Activated CD4-positive, alpha-beta memory T cell treated with anti-CD3 and anti-CD28 coated beads for 36 hours (primary cell): ENCODE results near the gene MUCL3. TPM values are rescaled to one million over a fixed set of nuclear protein-coding genes. Genes with fewer than 3 reads are reported as not detected.

ENCODE experiments used
- CTCF ChIA-PET: fragments of 350-600 bp; sonication (Branson Sonifier 250); formaldehyde crosslinking; loops from one replicate; lab custom pipeline; 2021; ENCODE audit warnings: antibody characterized with exemption, inconsistent platforms; lab: Charles Lee
- POLR2A ChIA-PET: fragments of 350-600 bp; sonication (Branson Sonifier 250); formaldehyde crosslinking; loops from one replicate; lab custom pipeline; 2021; ENCODE audit warnings: antibody characterized with exemption; lab: Charles Lee
- DNase-seq: peaks from one replicate; pipeline ENCODE4 v3.0.0-alpha.2; 2020
- H3K27ac Mint-ChIP-seq: one replicate; pipeline ENCODE4 v1.8.0; 2021; ENCODE audit warnings: mixed read lengths
- H3K27me3 Mint-ChIP-seq: one replicate; pipeline ENCODE4 v1.8.0; 2021; ENCODE audit warnings: mixed read lengths
- H3K36me3 Mint-ChIP-seq: one replicate; pipeline ENCODE4 v1.8.0; 2021; ENCODE audit warnings: mixed read lengths
- H3K4me1 Mint-ChIP-seq: one replicate; pipeline ENCODE4 v1.8.0; 2021; ENCODE audit warnings: low read depth, mixed read lengths
- H3K4me3 Mint-ChIP-seq: one replicate; pipeline ENCODE4 v1.8.0; 2021; ENCODE audit warnings: mild to moderate bottlenecking, mixed read lengths
- H3K9me3 Mint-ChIP-seq: one replicate; pipeline ENCODE4 v1.8.0; 2021; ENCODE audit warnings: mixed read lengths
- intact Hi-C: fragments of 100-400 bp; cut with micrococcal nuclease; formaldehyde crosslinking; loops from one replicate; pipeline ENCODE4 v1.15.1; 2023
- total RNA-seq, 2 experiments: library from RNA; stranded (reverse); gene quantifications; one replicate each; pipeline ENCODE4 v1.2.3, GENCODE V29; 2021

MUCL3 gene
- total RNA-seq, 2 experiments from 2014 or later: not detected

DNA sequence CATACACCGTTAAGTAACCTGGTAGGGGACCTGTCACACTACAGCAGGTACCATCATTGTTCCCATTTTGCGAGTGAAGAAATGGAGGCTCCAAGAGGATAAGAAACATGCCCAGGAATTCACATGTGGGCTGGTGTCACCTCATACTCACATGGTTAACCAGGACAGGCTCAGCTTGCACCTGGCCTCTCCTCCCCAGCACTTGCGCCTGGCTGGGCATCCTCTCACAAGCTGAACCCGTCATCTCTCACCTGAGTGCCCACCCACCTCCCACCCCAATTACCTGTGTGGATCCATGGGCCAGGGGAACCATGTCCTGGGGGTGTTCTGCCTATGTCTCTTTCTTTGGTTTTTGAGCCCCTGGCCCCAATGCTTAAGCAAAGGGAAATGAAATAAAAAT lies 10.3 kb upstream of the MUCL3 start:
- CTCF ChIA-PET: interaction anchor here (1.2 to 2.2 kb wide), 2 partner anchors 15 to 149 kb away, joined by 5 to 8 read pairs; no protein-coding TSS in a partner anchor
- Mint-ChIP-seq H3K27me3 (no peaks in the 10 kb centered on the region), H3K9me3 (peaks cover 12% of the 10 kb centered on the region), H3K36me3 (peaks cover 26% of the 10 kb centered on the region), H3K4me3 (no peak overlapping the region), H3K27ac (no peak overlapping the region), H3K4me1 (no peaks in the 10 kb centered on the region)
- DNase-seq: no peak
- POLR2A ChIA-PET: no interaction called here
- intact Hi-C loops: no loop called here

DNA sequence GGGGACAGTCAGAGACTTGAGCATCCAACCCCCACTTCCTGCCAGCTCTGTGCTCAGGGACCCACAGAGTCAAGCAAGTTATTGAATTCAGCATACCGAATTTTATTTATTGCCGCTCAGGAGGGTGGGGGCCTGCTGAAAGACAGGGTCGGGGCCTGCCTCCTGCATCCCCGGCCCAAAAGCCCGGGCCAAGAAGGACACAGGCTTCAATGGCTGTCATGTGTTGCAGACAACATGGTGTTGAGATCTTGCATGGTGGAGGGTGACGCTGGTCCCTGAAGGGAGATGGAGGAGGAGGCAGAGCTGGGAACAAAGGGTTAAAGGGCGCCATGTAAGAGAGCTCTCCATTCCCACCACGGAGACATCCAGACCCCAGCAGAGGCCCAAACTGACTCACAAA lies 9.5 kb upstream of the MUCL3 start:
- CTCF ChIA-PET: no interaction called here

DNA sequence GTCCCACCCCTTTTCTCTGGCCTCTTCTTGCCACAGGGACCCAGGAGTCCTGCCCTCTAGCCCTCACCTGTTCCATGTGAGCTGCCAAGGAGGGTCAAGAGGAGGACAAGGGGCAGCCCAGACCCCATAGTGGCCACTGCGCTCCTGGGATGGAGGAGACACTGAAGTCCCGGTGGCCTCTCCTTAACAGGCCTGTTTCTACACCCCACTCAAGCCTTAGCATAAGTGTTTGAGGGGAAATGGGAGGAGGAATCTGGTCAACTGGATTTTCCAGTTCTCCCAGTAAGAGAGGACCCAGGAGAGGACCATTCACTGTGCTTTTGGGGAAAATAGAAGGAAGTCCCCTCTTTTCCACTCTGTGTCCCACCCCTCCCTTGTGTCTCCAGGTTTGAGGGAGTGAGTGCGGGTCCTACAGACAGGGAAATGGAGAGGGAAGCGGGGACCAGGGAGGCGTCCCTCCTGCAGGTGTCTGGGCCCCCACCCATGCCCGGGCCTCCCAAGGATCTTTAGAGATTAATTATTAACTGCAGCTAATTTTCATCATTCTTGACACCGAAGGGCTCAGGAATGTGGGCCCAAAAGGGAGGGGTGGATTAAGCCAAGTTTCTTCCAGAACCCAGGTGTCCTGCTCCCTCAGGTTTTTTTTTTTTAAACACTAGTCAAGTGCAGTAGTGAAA lies 8.7 kb upstream of the MUCL3 start, which contains the start of gene SFTA2:
SFTA2 (minus strand) TSS at position 202 of the 677 bp plus-strand sequence; CDS start at position 128, 74 bp downstream.
- ChIA-PET POLR2A (no interaction called here), CTCF (no interaction called here)
- Mint-ChIP-seq H3K27ac (no peak within 1 kb of the TSS), H3K36me3 (peaks cover 19% of the 10 kb centered on the region), H3K27me3 (peaks cover 4% of the 10 kb centered on the region), H3K4me3 (no peak within 1 kb of the TSS), H3K9me3 (peaks cover 12% of the 10 kb centered on the region), H3K4me1 (no peaks in the 10 kb centered on the region)
- intact Hi-C loops: no loop called here
- DNase-seq: no peak

More for the DNA sequence above, 9.5 kb upstream of the MUCL3 start:
- Mint-ChIP-seq H3K4me3 (no peak overlapping the region), H3K4me1 (no peaks in the 10 kb centered on the region), H3K36me3 (peaks cover 24% of the 10 kb centered on the region), H3K27me3 (peaks cover 2% of the 10 kb centered on the region), H3K27ac (no peak overlapping the region), H3K9me3 (peaks cover 12% of the 10 kb centered on the region)
- intact Hi-C loops: no loop called here
- POLR2A ChIA-PET: no interaction called here
- DNase-seq: no peak

DNA sequence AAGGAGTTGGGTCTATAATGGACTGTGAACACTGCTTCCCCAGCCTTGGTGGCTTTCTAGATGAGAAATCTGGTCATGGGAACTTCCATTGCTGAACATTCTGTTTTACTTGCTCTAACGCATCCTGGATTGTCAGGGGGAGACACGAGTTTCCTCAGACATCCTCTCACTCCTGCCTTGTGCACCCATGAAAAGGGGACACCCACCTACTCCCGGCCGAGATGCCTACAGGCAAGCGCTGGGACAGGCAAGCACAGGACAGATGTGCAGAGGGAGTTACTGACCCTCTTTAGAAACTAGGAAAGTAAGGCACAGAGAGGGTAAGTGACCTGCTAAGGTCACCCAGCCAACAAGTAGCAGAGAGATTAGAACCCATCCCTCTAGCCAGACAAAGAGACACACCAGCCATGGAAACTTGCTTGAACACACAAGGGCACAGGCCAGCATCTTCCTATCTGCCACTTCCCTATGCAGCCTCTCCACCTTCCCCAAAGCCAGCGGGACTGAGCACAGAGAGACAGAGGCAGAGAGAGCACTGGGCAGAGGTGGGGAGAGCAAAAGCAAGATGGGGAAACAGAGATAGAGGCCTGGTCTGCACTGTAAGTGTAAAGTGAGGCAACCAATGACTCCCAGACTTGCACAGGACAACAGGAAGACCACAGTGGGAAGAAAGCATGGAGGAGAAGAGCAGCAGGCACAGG lies 8.0 kb upstream of the MUCL3 start:
- peaks cover 14% of the 10 kb centered on the region for H3K36me3 Mint-ChIP-seq
- H3K4me3 Mint-ChIP-seq: no peak overlapping the region
- H3K27me3 Mint-ChIP-seq: peaks cover 4% of the 10 kb centered on the region
- ChIA-PET POLR2A (no interaction called here), CTCF (no interaction called here)
- peaks cover 12% of the 10 kb centered on the region for H3K9me3 Mint-ChIP-seq
- no peak overlapping the region for H3K27ac Mint-ChIP-seq
- DNase-seq: no peak
- no peaks in the 10 kb centered on the region for H3K4me1 Mint-ChIP-seq
- intact Hi-C loops: no loop called here

DNA sequence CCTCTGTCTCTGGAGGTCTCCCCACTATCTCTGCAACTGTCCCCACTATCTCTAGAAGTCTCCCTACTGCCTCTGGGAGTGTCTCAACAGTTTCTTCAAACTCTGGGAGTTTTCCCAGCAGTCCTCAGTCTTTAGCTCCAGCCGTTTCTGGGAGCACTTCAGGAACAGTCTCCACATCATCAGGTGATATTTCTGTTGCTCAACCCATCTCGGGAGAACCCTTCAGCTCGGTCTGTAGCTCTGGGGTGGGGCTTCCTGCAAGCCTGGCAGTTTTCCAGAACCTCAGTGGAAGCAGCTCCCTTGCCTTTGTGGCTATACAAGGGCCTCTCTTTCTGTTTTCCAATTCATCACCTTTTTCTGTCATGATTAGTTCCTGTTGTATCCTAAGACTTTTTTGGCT lies 5.8 kb upstream of the MUCL3 start:
- no peak for DNase-seq
- H3K4me1 Mint-ChIP-seq: no peaks in the 10 kb centered on the region
- no peaks in the 10 kb centered on the region for H3K9me3 Mint-ChIP-seq
- H3K36me3 Mint-ChIP-seq: no peaks in the 10 kb centered on the region
- ChIA-PET POLR2A (no interaction called here), CTCF (interaction anchor here (1.1 kb wide), 1 partner anchor 134 kb away, joined by 3 read pairs; no protein-coding TSS in a partner anchor)
- H3K27me3 Mint-ChIP-seq: peaks cover 9% of the 10 kb centered on the region
- intact Hi-C loops: no loop called here
- no peak overlapping the region for H3K27ac Mint-ChIP-seq
- no peak overlapping the region for H3K4me3 Mint-ChIP-seq

DNA sequence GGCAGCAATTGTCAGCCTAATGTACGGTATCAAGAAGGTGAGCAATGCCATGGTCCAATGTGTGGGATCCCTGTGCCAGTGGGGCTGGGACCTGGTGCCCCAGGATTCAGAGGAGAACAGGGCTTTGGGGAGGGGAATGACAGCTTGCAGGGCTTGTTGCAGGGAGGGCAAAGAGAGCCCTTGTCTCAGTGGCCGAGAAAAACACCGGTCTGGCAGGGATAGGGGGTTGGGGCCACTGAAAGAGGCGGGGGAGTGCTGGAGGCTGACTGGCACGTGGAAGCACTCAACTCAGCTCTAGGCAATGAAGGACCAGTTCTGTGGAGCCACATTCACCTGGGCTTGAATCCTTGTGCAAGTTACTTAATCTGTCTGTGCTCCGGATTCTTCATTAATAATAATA lies 3.5 kb upstream of the MUCL3 start:
- Mint-ChIP-seq H3K4me1 (no peaks in the 10 kb centered on the region), H3K36me3 (no peaks in the 10 kb centered on the region), H3K27me3 (peaks cover 14% of the 10 kb centered on the region), H3K4me3 (no peak overlapping the region), H3K27ac (no peak overlapping the region), H3K9me3 (no peaks in the 10 kb centered on the region)
- intact Hi-C loops: no loop called here
- CTCF ChIA-PET: no interaction called here
- DNase-seq: no peak
- POLR2A ChIA-PET: no interaction called here

DNA sequence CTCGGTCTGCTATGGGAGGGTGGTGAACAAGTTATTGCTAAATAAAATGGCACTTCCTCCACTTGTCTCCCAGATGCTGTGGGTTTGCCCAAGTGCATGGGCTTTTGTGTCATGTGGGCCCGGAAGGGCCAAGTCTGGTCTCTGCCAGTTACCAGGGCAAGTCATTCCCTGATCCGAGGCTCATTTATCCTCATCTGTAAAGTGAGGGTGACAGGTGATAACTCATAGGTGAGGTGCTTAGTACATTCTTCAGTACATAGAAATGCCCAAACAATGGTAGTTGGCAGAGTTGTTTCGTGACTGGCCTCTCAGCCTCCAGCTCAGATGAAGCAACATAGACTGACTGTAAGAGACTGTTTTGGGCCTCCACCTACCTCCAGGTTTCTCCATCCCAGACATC lies 2.0 kb upstream of the MUCL3 start:
- H3K9me3 Mint-ChIP-seq: no peaks in the 10 kb centered on the region
- intact Hi-C loops: no loop called here
- POLR2A ChIA-PET: no interaction called here
- H3K36me3 Mint-ChIP-seq: no peaks in the 10 kb centered on the region
- CTCF ChIA-PET: no interaction called here
- no peak overlapping the region for H3K4me3 Mint-ChIP-seq
- peaks cover 27% of the 10 kb centered on the region for H3K27me3 Mint-ChIP-seq
- no peak for DNase-seq
- H3K27ac Mint-ChIP-seq: no peak overlapping the region
- H3K4me1 Mint-ChIP-seq: peaks cover 4% of the 10 kb centered on the region

DNA sequence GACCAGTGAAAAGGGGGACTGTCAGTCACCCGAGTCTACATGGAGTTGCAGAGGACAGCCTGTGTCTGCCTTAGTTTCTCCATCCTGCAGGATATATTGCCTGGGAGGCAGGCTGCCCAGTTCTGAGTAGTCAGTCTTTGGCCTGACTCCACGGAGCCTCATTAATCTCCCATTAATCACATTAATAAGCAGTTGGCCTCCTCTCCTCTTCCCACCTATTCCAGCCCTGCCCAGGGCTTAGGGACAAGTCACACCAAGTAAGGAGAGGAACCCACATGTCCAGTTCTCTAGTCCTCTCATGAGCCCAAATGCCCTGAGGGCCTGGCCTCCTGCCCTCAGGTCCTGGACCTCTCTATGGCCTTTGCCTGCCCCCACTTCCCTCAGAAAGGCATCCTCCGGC lies 1.3 kb upstream of the MUCL3 start:
- intact Hi-C loops: no loop called here
- ChIA-PET POLR2A (no interaction called here), CTCF (no interaction called here)
- peaks cover 4% of the 10 kb centered on the region for H3K4me1 Mint-ChIP-seq
- H3K27me3 Mint-ChIP-seq: peaks cover 30% of the 10 kb centered on the region
- no peak overlapping the region for H3K4me3 Mint-ChIP-seq
- no peak for DNase-seq
- H3K36me3 Mint-ChIP-seq: no peaks in the 10 kb centered on the region
- H3K9me3 Mint-ChIP-seq: no peaks in the 10 kb centered on the region
- H3K27ac Mint-ChIP-seq: no peak overlapping the region

DNA sequence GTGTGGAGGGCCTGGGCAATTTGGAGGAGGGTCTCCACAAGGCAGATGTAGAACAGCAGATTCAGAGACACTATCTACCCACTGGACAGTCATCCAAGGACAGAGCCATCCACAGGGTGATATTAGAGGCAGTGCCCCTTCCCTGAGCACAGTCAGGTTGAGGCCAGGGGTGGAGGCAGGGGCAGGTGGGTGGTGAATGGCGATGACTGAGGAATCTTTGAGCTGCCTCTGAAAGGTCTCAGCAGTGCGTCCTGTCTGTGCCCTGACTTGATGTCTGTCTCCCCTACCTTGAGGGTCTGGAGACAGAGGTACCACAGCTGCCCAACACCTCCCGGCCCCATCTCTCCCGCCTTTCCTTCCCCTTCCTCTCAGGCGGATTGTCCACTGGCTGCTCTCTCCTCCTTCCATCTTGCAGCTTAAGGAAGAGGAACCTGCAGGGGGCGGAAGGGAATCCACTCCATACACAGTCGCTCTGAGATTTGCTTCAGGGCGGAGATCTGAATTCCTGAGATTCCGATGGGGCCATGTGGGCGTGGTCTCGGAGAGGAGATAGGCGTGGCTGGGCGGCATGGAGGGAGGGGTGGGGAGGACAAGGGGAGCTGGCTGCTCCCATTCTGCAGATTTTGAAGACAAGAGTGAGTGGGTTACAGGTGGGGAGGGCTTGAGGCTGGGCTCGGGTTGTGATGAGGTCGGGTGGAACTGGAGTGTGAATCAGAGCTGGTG lies 1.7 kb downstream of the MUCL3 start:
- ChIA-PET CTCF (interaction anchor here (1.0 to 1.4 kb wide), 2 partner anchors 137 to 145 kb away, joined by 3 to 5 read pairs; no protein-coding TSS in a partner anchor), POLR2A (no interaction called here)
- peak; percentile 26 for DNase-seq
- no peaks in the 10 kb centered on the region for H3K9me3 Mint-ChIP-seq
- H3K27ac Mint-ChIP-seq: no peak overlapping the region
- intact Hi-C loops: no loop called here
- peaks cover 4% of the 10 kb centered on the region for H3K4me1 Mint-ChIP-seq
- peaks cover 42% of the 10 kb centered on the region for H3K27me3 Mint-ChIP-seq
- no peak overlapping the region for H3K4me3 Mint-ChIP-seq
- no peaks in the 10 kb centered on the region for H3K36me3 Mint-ChIP-seq

DNA sequence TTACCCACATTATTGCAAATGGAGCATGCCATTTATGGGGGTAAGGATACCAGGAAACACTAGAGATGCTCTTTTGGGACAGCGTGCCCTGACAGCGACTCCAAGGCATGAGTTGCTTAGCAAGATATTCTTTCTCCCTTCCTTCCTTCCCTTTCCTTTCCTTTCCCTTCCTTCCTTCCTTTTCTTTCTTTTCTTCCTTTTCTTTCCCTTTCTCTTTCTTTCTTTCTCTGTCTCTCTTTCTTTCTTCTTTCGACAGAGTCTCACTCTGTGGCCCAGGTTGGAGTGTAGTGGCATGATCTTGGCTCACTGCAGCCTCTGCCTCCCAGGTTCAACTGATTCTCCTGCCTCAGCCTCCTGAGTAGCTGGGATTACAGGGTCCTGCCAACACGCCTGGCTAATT lies 3.3 kb downstream of the MUCL3 start:
- peaks cover 4% of the 10 kb centered on the region for H3K4me1 Mint-ChIP-seq
- H3K27ac Mint-ChIP-seq: no peak overlapping the region
- no peaks in the 10 kb centered on the region for H3K9me3 Mint-ChIP-seq
- no peak overlapping the region for H3K4me3 Mint-ChIP-seq
- ChIA-PET CTCF (no interaction called here), POLR2A (no interaction called here)
- no peak for DNase-seq
- intact Hi-C loops: no loop called here
- H3K36me3 Mint-ChIP-seq: no peaks in the 10 kb centered on the region
- H3K27me3 Mint-ChIP-seq: peaks cover 46% of the 10 kb centered on the region

DNA sequence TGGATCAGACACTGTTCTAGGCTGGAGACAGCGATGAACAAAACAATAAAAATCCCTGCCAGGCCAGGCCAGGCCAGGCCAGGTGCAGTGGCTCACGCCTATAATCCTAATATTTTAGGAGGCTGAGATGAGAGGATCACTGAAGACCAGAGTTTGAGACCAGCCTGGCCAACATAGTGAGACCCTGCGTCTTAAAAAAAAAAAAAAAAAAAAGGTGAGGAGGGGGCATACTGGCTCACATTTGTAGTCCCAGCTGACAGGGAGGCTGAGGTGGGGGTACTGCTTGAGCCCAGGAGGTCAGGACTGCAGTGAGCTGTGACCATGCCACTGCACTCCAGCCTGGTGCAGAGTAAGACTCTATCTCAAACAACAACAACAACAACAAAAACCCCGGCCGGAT lies 4.5 kb downstream of the MUCL3 start:
- H3K27me3 Mint-ChIP-seq: peaks cover 58% of the 10 kb centered on the region
- POLR2A ChIA-PET: no interaction called here

DNA sequence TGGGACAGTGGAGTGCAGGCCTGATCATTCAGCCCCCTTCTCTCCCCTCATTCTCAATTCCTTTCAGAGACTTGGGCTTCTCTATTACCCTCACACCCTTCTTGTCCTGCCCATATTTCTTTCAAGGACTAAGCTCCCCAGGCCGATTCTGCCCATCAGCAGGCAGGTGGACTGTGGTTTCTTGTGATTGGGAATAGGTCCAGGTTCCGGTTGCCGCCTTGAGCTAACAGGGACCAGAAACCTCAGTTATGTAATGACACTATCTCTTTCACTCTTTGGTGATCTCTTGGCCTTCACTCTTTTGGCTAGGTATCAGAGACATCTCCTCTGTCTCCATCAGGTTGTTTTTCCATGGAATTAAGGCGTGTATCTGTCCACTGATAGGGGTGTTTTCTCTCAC lies 6.5 kb downstream of the MUCL3 start:
- H3K27ac Mint-ChIP-seq: no peak overlapping the region
- no peaks in the 10 kb centered on the region for H3K9me3 Mint-ChIP-seq
- no peak for DNase-seq
- POLR2A ChIA-PET: no interaction called here
- intact Hi-C loops: no loop called here
- CTCF ChIA-PET: no interaction called here
- peaks cover 4% of the 10 kb centered on the region for H3K4me1 Mint-ChIP-seq
- no peaks in the 10 kb centered on the region for H3K36me3 Mint-ChIP-seq
- H3K27me3 Mint-ChIP-seq: peaks cover 55% of the 10 kb centered on the region
- no peak overlapping the region for H3K4me3 Mint-ChIP-seq

More for the DNA sequence above, 4.5 kb downstream of the MUCL3 start:
- Mint-ChIP-seq H3K36me3 (no peaks in the 10 kb centered on the region), H3K27ac (no peak overlapping the region), H3K4me1 (peaks cover 4% of the 10 kb centered on the region), H3K9me3 (no peaks in the 10 kb centered on the region), H3K4me3 (no peak overlapping the region)
- CTCF ChIA-PET: no interaction called here
- intact Hi-C loops: no loop called here
- no peak for DNase-seq
